Embryonic facial prominence (tissue), 1 donor: ENCODE measurements around the gene RBM3.

Experiments
- DNase-seq: peaks from one replicate; pipeline ENCODE4 v3.0.0-alpha.2; 2016; ENCODE audit errors: extremely low spot score

Gene RBM3

GRCh38 chrX:48578661-48579128, 4.4 kb downstream of the RBM3 start:
- no peak for DNase-seq

GRCh38 chrX:48579259-48579658, 5.0 kb downstream of the RBM3 start:
- no peak for DNase-seq

GRCh38 chrX:48580662-48581061, 6.4 kb downstream of the RBM3 start:
- DNase-seq, result no peak

GRCh38 chrX:48584698-48585097, 10.4 kb downstream of the RBM3 start:
- no peak for DNase-seq

- no peak for DNase-seq
Measured at GRCh38 chrX:48589482-48590162, 15.3 kb downstream of the RBM3 start.

- DNase-seq, result no peak
Measured at GRCh38 chrX:48590203-48591103, 16.2 kb downstream of the RBM3 start.

- no peak for DNase-seq
Measured at GRCh38 chrX:48591255-48591791, 17.0 kb downstream of the RBM3 start.

- DNase-seq, result no peak
Measured at GRCh38 chrX:48592971-48593370, 18.7 kb downstream of the RBM3 start.

GRCh38 chrX:48595929-48596328, 21.6 kb downstream of the RBM3 start:
- DNase-seq, result no peak

GRCh38 chrX:48597353-48598264, 23.3 kb downstream of the RBM3 start, which contains the start of gene WDR13:
WDR13 (plus strand) TSS chrX:48597492; CDS start chrX:48597997, 505 bp downstream.
- DNase-seq, result peak; percentile 75

GRCh38 chrX:48598614-48599013, 24.3 kb downstream of the RBM3 start:
- no peak for DNase-seq

- DNase-seq, result no peak
Measured at GRCh38 chrX:48599341-48599740, 25.1 kb downstream of the RBM3 start.

- DNase-seq, result no peak
Measured at GRCh38 chrX:48600226-48600625, 25.9 kb downstream of the RBM3 start.

- DNase-seq, result no peak
Measured at GRCh38 chrX:48601741-48602394, 27.6 kb downstream of the RBM3 start.

- DNase-seq, result no peak
Measured at GRCh38 chrX:48604701-48605100, 30.4 kb downstream of the RBM3 start.

GRCh38 chrX:48606091-48606490, 31.8 kb downstream of the RBM3 start:
- DNase-seq, result no peak

- DNase-seq, result no peak
Measured at GRCh38 chrX:48611703-48612102, 37.4 kb downstream of the RBM3 start.

GRCh38 chrX:48613502-48614160, 39.3 kb downstream of the RBM3 start:
- DNase-seq, result no peak

- no peak for DNase-seq
Measured at GRCh38 chrX:48616576-48616975, 42.3 kb downstream of the RBM3 start.

- DNase-seq, result no peak
Measured at GRCh38 chrX:48617542-48618340, 43.5 kb downstream of the RBM3 start.
